HAP-1 (cell line): ENCODE measurements around the gene ICA1L.

ENCODE experiments used
- DNase-seq, 2 experiments: peaks; one replicate each; pipeline ENCODE4 v3.0.0-alpha.2; 2016 to 2020; ENCODE audit warnings: low spot score in 2 of 2
- H3K27me3 ChIP-seq: fragments of 250-450 bp; sonication (Bioruptor Pico); 2 replicates; pipeline ENCODE4 v1.5.1; 2020; ENCODE audit warnings: low read depth, mild to moderate bottlenecking, moderate library complexity
- H3K36me3 ChIP-seq: fragments of 250-450 bp; sonication (Bioruptor Pico); replicated peaks from 2 replicates; pipeline ENCODE4 v1.5.1; 2020; ENCODE audit warnings: mild to moderate bottlenecking
- H3K4me1 ChIP-seq: fragments of 250-450 bp; sonication (Bioruptor Pico); 2 replicates; pipeline ENCODE4 v1.5.1; 2020; ENCODE audit warnings: mild to moderate bottlenecking
- H3K4me3 ChIP-seq: fragments of 250-450 bp; sonication (Bioruptor Pico); 2 replicates; pipeline ENCODE4 v1.5.1; 2020; ENCODE audit warnings: mild to moderate bottlenecking, moderate library complexity
- H3K9me3 ChIP-seq: fragments of 250-450 bp; sonication (Bioruptor Pico); 2 replicates; pipeline ENCODE4 v1.5.1; 2020; ENCODE audit warnings: mild to moderate bottlenecking, moderate library complexity
- in situ Hi-C: fragments of 300-500 bp; cut with MboI; formaldehyde crosslinking; loops from 3 replicates; pipeline ENCODE4 v1.14.3; 2020; ENCODE audit warnings: low sequenced_read_pairs, inconsistent platforms, mixed read lengths

ICA1L gene

GRCh38 chr2:202758604-202759003, 113.0 kb downstream of the ICA1L start:
- peaks cover 19% of the 10 kb centered on the region for H3K36me3 ChIP-seq
- H3K4me3 ChIP-seq: no peak overlapping the region
- in situ Hi-C loops: no loop called here
- H3K4me1 ChIP-seq: no peaks in the 10 kb centered on the region
- DNase-seq: no peak
- no peaks in the 10 kb centered on the region for H3K27me3 ChIP-seq
- 0 out of 2 replicates have a peak, but pooled peaks cover 3% of the 10 kb centered on the region for H3K9me3 ChIP-seq

- no peak for DNase-seq
- no peak overlapping the region for H3K4me3 ChIP-seq
- in situ Hi-C loops: no loop called here
- H3K27me3 ChIP-seq: no peaks in the 10 kb centered on the region
- 0 out of 2 replicates have a peak, but pooled peaks cover 3% of the 10 kb centered on the region for H3K9me3 ChIP-seq
- H3K4me1 ChIP-seq: no peaks in the 10 kb centered on the region
- H3K36me3 ChIP-seq: peaks cover 19% of the 10 kb centered on the region
Measured at GRCh38 chr2:202758128-202758527, 113.4 kb downstream of the ICA1L start.

GRCh38 chr2:202757339-202757738, 114.2 kb downstream of the ICA1L start:
- Histone ChIP-seq H3K9me3 (0 out of 2 replicates have a peak, but pooled peaks cover 3% of the 10 kb centered on the region), H3K4me1 (no peaks in the 10 kb centered on the region), H3K36me3 (peaks cover 19% of the 10 kb centered on the region), H3K27me3 (no peaks in the 10 kb centered on the region), H3K4me3 (no peak overlapping the region)
- no peak for DNase-seq
- in situ Hi-C loops: no loop called here

GRCh38 chr2:202756598-202756997, 115.0 kb downstream of the ICA1L start:
- in situ Hi-C loops: no loop called here

GRCh38 chr2:202754936-202755335, 116.6 kb downstream of the ICA1L start:
- in situ Hi-C loops: no loop called here
- H3K4me3 ChIP-seq: no peak overlapping the region
- H3K4me1 ChIP-seq: no peaks in the 10 kb centered on the region
- 0 out of 2 replicates have a peak, but pooled peaks cover 3% of the 10 kb centered on the region for H3K9me3 ChIP-seq
- H3K36me3 ChIP-seq: peaks cover 19% of the 10 kb centered on the region
- no peaks in the 10 kb centered on the region for H3K27me3 ChIP-seq
- no peak for DNase-seq

More at GRCh38 chr2:202756598-202756997, 115.0 kb downstream of the ICA1L start:
- Histone ChIP-seq H3K27me3 (no peaks in the 10 kb centered on the region), H3K36me3 (peaks cover 19% of the 10 kb centered on the region), H3K9me3 (0 out of 2 replicates have a peak, but pooled peaks cover 3% of the 10 kb centered on the region), H3K4me1 (no peaks in the 10 kb centered on the region), H3K4me3 (no peak overlapping the region)
- DNase-seq: no peak

- Histone ChIP-seq H3K4me1 (peaks cover 12% of the 10 kb centered on the region), H3K27me3 (no peaks in the 10 kb centered on the region), H3K36me3 (peaks cover 3% of the 10 kb centered on the region; the same call in 1 of the 2 replicates), H3K4me3 (no peak overlapping the region), H3K9me3 (0 out of 2 replicates have a peak, but pooled peaks cover 3% of the 10 kb centered on the region)
- DNase-seq: no peak
- in situ Hi-C loops: no loop called here
Measured at GRCh38 chr2:202752071-202752470, 119.5 kb downstream of the ICA1L start.

- no peaks in the 10 kb centered on the region for H3K27me3 ChIP-seq
- DNase-seq: no peak
- no peaks in the 10 kb centered on the region for H3K36me3 ChIP-seq
- H3K4me3 ChIP-seq: no peak overlapping the region
- peaks cover 12% of the 10 kb centered on the region for H3K4me1 ChIP-seq
- 0 out of 2 replicates have a peak, but pooled peaks cover 3% of the 10 kb centered on the region for H3K9me3 ChIP-seq
- in situ Hi-C loops: no loop called here
Measured at GRCh38 chr2:202750763-202751427, 120.7 kb downstream of the ICA1L start.

GRCh38 chr2:202749477-202749876, 122.1 kb downstream of the ICA1L start:
- Histone ChIP-seq H3K9me3 (0 out of 2 replicates have a peak, but pooled peaks cover 3% of the 10 kb centered on the region), H3K36me3 (no peaks in the 10 kb centered on the region), H3K4me1 (peaks cover 12% of the 10 kb centered on the region), H3K4me3 (no peak overlapping the region), H3K27me3 (no peaks in the 10 kb centered on the region)
- no peak for DNase-seq
- in situ Hi-C loops: no loop called here

- DNase-seq: no peak
- in situ Hi-C loops: no loop called here
- H3K36me3 ChIP-seq: no peaks in the 10 kb centered on the region
- no peaks in the 10 kb centered on the region for H3K27me3 ChIP-seq
- H3K4me1 ChIP-seq: peaks cover 6% of the 10 kb centered on the region
- peaks cover 3% of the 10 kb centered on the region; the same call in 1 of the 2 replicates for H3K9me3 ChIP-seq
- H3K4me3 ChIP-seq: no peak overlapping the region
Measured at GRCh38 chr2:202743613-202744012, 128.0 kb downstream of the ICA1L start.

- Histone ChIP-seq H3K4me3 (no peak overlapping the region), H3K27me3 (no peaks in the 10 kb centered on the region), H3K4me1 (no peaks in the 10 kb centered on the region), H3K9me3 (0 out of 2 replicates have a peak, but pooled peaks cover 2% of the 10 kb centered on the region), H3K36me3 (no peaks in the 10 kb centered on the region)
- DNase-seq: no peak
- in situ Hi-C loops: no loop called here
Measured at GRCh38 chr2:202736826-202737225, 134.7 kb downstream of the ICA1L start.

GRCh38 chr2:202726070-202726469, 145.5 kb downstream of the ICA1L start:
- Histone ChIP-seq H3K4me1 (no peaks in the 10 kb centered on the region), H3K4me3 (no peak overlapping the region), H3K9me3 (no peaks in the 10 kb centered on the region), H3K36me3 (no peaks in the 10 kb centered on the region), H3K27me3 (no peaks in the 10 kb centered on the region)
- no peak for DNase-seq
- in situ Hi-C loops: no loop called here

GRCh38 chr2:202723746-202724145, 147.8 kb downstream of the ICA1L start:
- Histone ChIP-seq H3K4me1 (no peaks in the 10 kb centered on the region; the same call in 1 of the 2 replicates), H3K4me3 (no peak overlapping the region), H3K27me3 (no peaks in the 10 kb centered on the region), H3K9me3 (no peaks in the 10 kb centered on the region), H3K36me3 (no peaks in the 10 kb centered on the region)
- DNase-seq: no peak
- in situ Hi-C loops: no loop called here
